Keratinocyte (primary cell): ENCODE measurements around the gene ESR2.

Source experiments
- CTCF ChIP-seq, 3 experiments: IDR thresholded peaks in 1 of 3; conservative IDR thresholded peaks in 1 of 3; optimal IDR thresholded peaks in 1 of 3; 2 replicates in 2 of 3; 3 replicates in 1 of 3; pipeline versions ENCODE3 to v1.5.1; 2011; ENCODE audit warnings: low read length in 3 of 3, mild to moderate bottlenecking in 3 of 3, moderate library complexity in 2 of 3, control low read depth in 1 of 3, inconsistent platforms in 1 of 3; ENCODE audit not compliant: insufficient read depth in 2 of 3; ENCODE audit errors: extremely low read depth in 1 of 3
- EZH2 ChIP-seq: IDR thresholded peaks from one replicate; pipeline ENCODE4 v1.6.1; 2012; ENCODE audit warnings: inconsistent platforms, mild to moderate bottlenecking, low read length, moderate library complexity

- TF ChIP-seq CTCF (optimal IDR thresholded peaks at IDR 0.05 in 1 of 3, IDR thresholded peaks at IDR 0.05 in 1 of 3, conservative IDR thresholded peaks at IDR 0.05 in 1 of 3; ENCODE audit: extremely low read depth in 1 of 3, insufficient read depth in 2 of 3, low read length in 3 of 3): no peak
- TF ChIP-seq EZH2: no peak
Observed at GRCh38 chr14:64266239-64266638, 27.9 kb downstream of the ESR2 start.
